Heart left ventricle (tissue), 16 donors: Measurements from ENCODE around the gene STXBP3. TPM values are rescaled to one million over a fixed set of nuclear protein-coding genes. Genes with fewer than 3 reads are reported as not detected.

Experiments
- ATAC-seq, 4 donors: fragments of 200-7000 bp; cut with Tn5 transposase; one replicate each; pipeline ENCODE4 v1.9.1; 2020 to 2022; ENCODE audit warnings: moderate library complexity in 4 of 4, mild to moderate bottlenecking in 3 of 4, moderate number of reproducible peaks in 1 of 4
- DNase-seq, 5 donors: peaks; one replicate each; pipeline ENCODE4 v3.0.0-alpha.2; 2020
- H3K27ac ChIP-seq, 12 donors: fragments of 200-600 bp; sonication (generic) in 4 of 12; one replicate each; pipeline versions ENCODE4 v1.5.0 to v1.8.0; 2016 to 2022; ENCODE audit warnings: mild to moderate bottlenecking in 2 of 12
- H3K27me3 ChIP-seq, 9 donors: fragments of 200-600 bp; sonication (generic) in 2 of 9; one replicate each; pipeline versions ENCODE4 v1.5.1 to v1.8.0; 2016 to 2022; ENCODE audit warnings: mild to moderate bottlenecking in 3 of 9
- H3K36me3 ChIP-seq, 9 donors: fragments of 200-600 bp; sonication (generic) in 2 of 9; one replicate each; pipeline versions ENCODE4 v1.5.0 to v1.8.0; 2018 to 2022; ENCODE audit warnings: mild to moderate bottlenecking in 2 of 9
- H3K4me1 ChIP-seq, 12 donors: fragments of 200-600 bp; sonication (generic) in 4 of 12; one replicate each; pipeline versions ENCODE4 v1.5.0 to v1.8.0; 2016 to 2022; ENCODE audit warnings: mild to moderate bottlenecking in 3 of 12
- H3K4me3 ChIP-seq, 12 donors: fragments of 200-600 bp; sonication (generic) in 4 of 12; one replicate each; pipeline versions ENCODE4 v1.5.0 to v1.8.0; 2017 to 2022; ENCODE audit warnings: mild to moderate bottlenecking in 9 of 12, moderate library complexity in 4 of 12
- H3K9me3 ChIP-seq, 12 donors: fragments of 200-600 bp; sonication (generic) in 4 of 12; one replicate each; pipeline versions ENCODE4 v1.5.0 to v1.8.0; 2016 to 2022; ENCODE audit warnings: mild to moderate bottlenecking in 1 of 12
- CTCF ChIP-seq, 12 donors: fragments of 200-600 bp; sonication (generic) in 4 of 12; IDR thresholded peaks; one replicate each; pipeline versions ENCODE4 v1.5.0 to v1.8.0; 2018 to 2022; ENCODE audit warnings: antibody characterized with exemption in 12 of 12, mild to moderate bottlenecking in 5 of 12
- POLR2A ChIP-seq, 2 donors: fragments of 450-650 bp; IDR thresholded peaks; one replicate each; pipeline ENCODE4 v1.6.1; 2017; ENCODE audit warnings: antibody characterized with exemption in 2 of 2, mild to moderate bottlenecking in 2 of 2, moderate library complexity in 2 of 2
- WGBS, 4 donors: extraction: QIAGEN DNeasy Blood & Tissue Kit in 2 of 4; methylation state at CpG; one replicate each; pipeline versions ENCODE4 v1.1.5 to v1.1.7; 2013 to 2018; 5-methylcytosine and 5-hydroxymethylcytosine counted together
- intact Hi-C, 10 donors: fragments of 100-400 bp; cut with DNase I; formaldehyde crosslinking; loops; one replicate each; pipeline versions ENCODE4 v1.11.1 to v1.14.2; 2022
- polyA plus RNA-seq, 2 donors: library from polyadenylated mRNA; stranded (reverse); fragments of 200-250 nt; gene quantifications; one replicate each; pipeline ENCODE4 v1.2.3, GENCODE V29; 2013
- total RNA-seq, 9 donors: library from RNA; depleted of rRNA in 2 of 9; stranded (reverse); fragments of >200 nt in 2 of 9; fragmentation: NEBNext Ultra II Directional in 3 of 9; extraction: Animal tissue kit (Norgen Biotek cat#: 25700) in 3 of 9; gene quantifications; one replicate each; pipeline versions ENCODE4 v1.1.0 to v1.2.4, GENCODE V29; 2016 to 2023
- donor health status: ischemic (EF 13 %, LVEDD 7.1; RV severe dilation, severe dysfunction).
- donor health status: healthy with polysubstance abuse.
- donor health status: DM: no; HTN: yes; CAD: no.
- donor health status: DM: no; HTN: no; CAD: no.
- donor health status: ischemic (EF 25% LVEDD 6.9; RV normal size, moderate dysfunction).
- donor health status: ischemic (EF 25% LVEDD 5.7; RV mildly dilated, moderate dysfunction).
- donor health status: healthy.
- donor health status: DM: yes; HTN: yes; CAD: no.
- donor health status: ischemic (EF 35%, LVEDD 5.7; RV mildly dilated, moderate dysfunction).
- donor health status: nonischemic (EF 11% LVEDD 7.7; RV severe dilation, severe dysfunction).
- donor health status: DM: yes; HTN: yes; CAD: no.
- donor health status: PGD.
- donor health status: ischemic (EF 29% LVEDD 5.4; RV normal size, mild dysfunction).
- donor health status: nonischemic (EF 23%, LVEDD 6.1; RV moderate dilation, normal function).

STXBP3 gene
- total and polyA plus RNA-seq, 11 donors: 19.2 to 42.7 (median 26.1) TPM

GRCh38 chr1:108808438-108808837 is 62.0 kb downstream of the STXBP3 start:
- ATAC-seq: no peak

GRCh38 chr1:108811611-108812010 is 65.1 kb downstream of the STXBP3 start:
- H3K36me3 ChIP-seq: peaks cover 0 to 53% (median 44%) of the 10 kb centered on the region in 9 donors
- H3K27ac ChIP-seq: no peak overlapping the region
- no peak for ATAC-seq
- 93 to 98% (median 97%) methylated on average over 3 of the region's 3 CpGs for WGBS, 4 donors
- no peak for TF ChIP-seq POLR2A (IDR thresholded peaks at IDR 0.05)
- TF ChIP-seq CTCF (IDR thresholded peaks at IDR 0.05): no peak
- no peak for DNase-seq
- H3K9me3 ChIP-seq: no peaks in the 10 kb centered on the region
- intact Hi-C loops: no loop called here
- no peaks in the 10 kb centered on the region for H3K27me3 ChIP-seq
- H3K4me3 ChIP-seq: no peak overlapping the region
- H3K4me1 ChIP-seq: peaks cover 0 to 21% (median 7%) of the 10 kb centered on the region in 12 donors

More at GRCh38 chr1:108808438-108808837, 62.0 kb downstream of the STXBP3 start:
- TF ChIP-seq CTCF (IDR thresholded peaks at IDR 0.05) (no peak), POLR2A (IDR thresholded peaks at IDR 0.05) (no peak)
- 90 to 96% (median 93%) methylated on average over 4 of the region's 4 CpGs for WGBS, 4 donors
- no peaks in the 10 kb centered on the region for H3K9me3 ChIP-seq
- H3K27ac ChIP-seq: no peak overlapping the region
- H3K27me3 ChIP-seq: no peaks in the 10 kb centered on the region
- peaks cover 0 to 85% (median 74%) of the 10 kb centered on the region in 9 donors for H3K36me3 ChIP-seq
- no peak for DNase-seq
- intact Hi-C loops: loop anchor here in 1 of 10 donors (10.0 kb wide), 1 partner anchor 54 kb away; no protein-coding TSS in a partner anchor
- no peak overlapping the region for H3K4me3 ChIP-seq
- no peaks in the 10 kb centered on the region for H3K4me1 ChIP-seq

GRCh38 chr1:108813326-108813725 is 66.9 kb downstream of the STXBP3 start:
- Histone ChIP-seq H3K27me3 (no peaks in the 10 kb centered on the region), H3K4me1 (peaks cover 0 to 28% (median 11%) of the 10 kb centered on the region in 12 donors), H3K4me3 (no peak overlapping the region), H3K9me3 (no peaks in the 10 kb centered on the region), H3K36me3 (peaks cover 0 to 36% (median 27%) of the 10 kb centered on the region in 9 donors), H3K27ac (no peak overlapping the region)
- intact Hi-C loops: no loop called here
- ATAC-seq (no peak), DNase-seq (no peak)
- no peak for TF ChIP-seq POLR2A (IDR thresholded peaks at IDR 0.05)
- TF ChIP-seq CTCF (IDR thresholded peaks at IDR 0.05): no peak
- 87 to 94% (median 93%) methylated on average over 2 of the region's 2 CpGs for WGBS, 4 donors

- no peak overlapping the region for H3K4me3 ChIP-seq
- ATAC-seq (peak in 1 of 4 donors; percentile 27), DNase-seq (no peak)
- H3K9me3 ChIP-seq: no peaks in the 10 kb centered on the region
- intact Hi-C loops: no loop called here
- WGBS, 4 donors: 61 to 76% (median 68%) methylated on average over 4 of the region's 4 CpGs
- peaks cover 0 to 28% (median 11%) of the 10 kb centered on the region in 12 donors for H3K4me1 ChIP-seq
- no peak for TF ChIP-seq POLR2A (IDR thresholded peaks at IDR 0.05)
- no peak for TF ChIP-seq CTCF (IDR thresholded peaks at IDR 0.05)
- no peaks in the 10 kb centered on the region for H3K27me3 ChIP-seq
- peaks cover 0 to 24% (median 15%) of the 10 kb centered on the region in 9 donors for H3K36me3 ChIP-seq
- H3K27ac ChIP-seq: peak overlapping the region in 8 of 12 donors; percentile 0 to 85 (median 74)
These were observed 68.1 kb downstream of the STXBP3 start for GRCh38 chr1:108814343-108815125.
